LNCAP (cell line): Measurements from ENCODE around the gene PSMD11.

ENCODE experiments used
- CTCF ChIP-seq: fragments of 450-650 bp; IDR thresholded peaks from 2 replicates; pipeline ENCODE4 v1.5.1; 2017; ENCODE audit warnings: mild to moderate bottlenecking

PSMD11 gene

GRCh38 chr17:32487473-32488176, 43.3 kb downstream of the PSMD11 start:
- TF ChIP-seq CTCF: no peak

- no peak for TF ChIP-seq CTCF
Measured at GRCh38 chr17:32488177-32488542, 43.9 kb downstream of the PSMD11 start.

- no peak for TF ChIP-seq CTCF
Measured at GRCh38 chr17:32488604-32489180, 44.4 kb downstream of the PSMD11 start.

- TF ChIP-seq CTCF: no peak
Measured at GRCh38 chr17:32489320-32490100, 45.2 kb downstream of the PSMD11 start.

GRCh38 chr17:32490101-32490482, 45.8 kb downstream of the PSMD11 start:
- no peak for TF ChIP-seq CTCF

GRCh38 chr17:32491371-32492263, 47.3 kb downstream of the PSMD11 start:
- TF ChIP-seq CTCF: no peak

GRCh38 chr17:32492264-32492589, 47.9 kb downstream of the PSMD11 start:
- TF ChIP-seq CTCF: no peak
